Measurements from ENCODE around the gene ERP27.

DNA sequence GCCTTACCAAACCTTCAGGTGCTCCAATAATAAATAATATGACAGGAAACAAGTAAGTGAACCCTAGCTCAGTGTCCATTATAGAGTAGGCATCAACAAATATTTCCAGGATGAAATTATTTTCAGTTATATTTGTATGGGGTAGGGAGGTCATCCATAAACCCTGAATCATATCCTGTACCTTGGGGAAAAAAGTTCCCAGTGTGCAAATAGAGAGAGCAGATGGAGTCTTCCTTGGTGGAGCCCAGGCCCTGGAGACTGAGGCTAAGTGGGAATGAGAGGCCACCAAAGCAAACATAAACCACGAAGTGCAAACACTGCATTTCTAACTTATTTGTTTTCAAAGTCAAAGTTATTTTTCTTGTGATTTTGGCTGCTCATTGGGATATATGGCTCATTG lies 8.5 kb upstream of the ERP27 start:
- TF ChIP-seq, protein P1, sequence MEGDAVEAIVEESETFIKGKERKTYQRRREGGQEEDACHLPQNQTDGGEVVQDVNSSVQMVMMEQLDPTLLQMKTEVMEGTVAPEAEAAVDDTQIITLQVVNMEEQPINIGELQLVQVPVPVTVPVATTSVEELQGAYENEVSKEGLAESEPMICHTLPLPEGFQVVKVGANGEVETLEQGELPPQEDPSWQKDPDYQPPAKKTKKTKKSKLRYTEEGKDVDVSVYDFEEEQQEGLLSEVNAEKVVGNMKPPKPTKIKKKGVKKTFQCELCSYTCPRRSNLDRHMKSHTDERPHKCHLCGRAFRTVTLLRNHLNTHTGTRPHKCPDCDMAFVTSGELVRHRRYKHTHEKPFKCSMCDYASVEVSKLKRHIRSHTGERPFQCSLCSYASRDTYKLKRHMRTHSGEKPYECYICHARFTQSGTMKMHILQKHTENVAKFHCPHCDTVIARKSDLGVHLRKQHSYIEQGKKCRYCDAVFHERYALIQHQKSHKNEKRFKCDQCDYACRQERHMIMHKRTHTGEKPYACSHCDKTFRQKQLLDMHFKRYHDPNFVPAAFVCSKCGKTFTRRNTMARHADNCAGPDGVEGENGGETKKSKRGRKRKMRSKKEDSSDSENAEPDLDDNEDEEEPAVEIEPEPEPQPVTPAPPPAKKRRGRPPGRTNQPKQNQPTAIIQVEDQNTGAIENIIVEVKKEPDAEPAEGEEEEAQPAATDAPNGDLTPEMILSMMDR (IDR thresholded peaks at IDR 0.05), result no peak
- no peak for TF ChIP-seq OVOL2 (CRISPR knock-in tag; IDR thresholded peaks at IDR 0.05; ENCODE audit: borderline replicate concordance)
- no peak for TF ChIP-seq TCF7 (CRISPR knock-in tag; IDR thresholded peaks at IDR 0.05; ENCODE audit: low read depth)
- TF ChIP-seq, protein P2, sequence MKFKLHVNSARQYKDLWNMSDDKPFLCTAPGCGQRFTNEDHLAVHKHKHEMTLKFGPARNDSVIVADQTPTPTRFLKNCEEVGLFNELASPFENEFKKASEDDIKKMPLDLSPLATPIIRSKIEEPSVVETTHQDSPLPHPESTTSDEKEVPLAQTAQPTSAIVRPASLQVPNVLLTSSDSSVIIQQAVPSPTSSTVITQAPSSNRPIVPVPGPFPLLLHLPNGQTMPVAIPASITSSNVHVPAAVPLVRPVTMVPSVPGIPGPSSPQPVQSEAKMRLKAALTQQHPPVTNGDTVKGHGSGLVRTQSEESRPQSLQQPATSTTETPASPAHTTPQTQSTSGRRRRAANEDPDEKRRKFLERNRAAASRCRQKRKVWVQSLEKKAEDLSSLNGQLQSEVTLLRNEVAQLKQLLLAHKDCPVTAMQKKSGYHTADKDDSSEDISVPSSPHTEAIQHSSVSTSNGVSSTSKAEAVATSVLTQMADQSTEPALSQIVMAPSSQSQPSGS (CRISPR knock-in tag; IDR thresholded peaks at IDR 0.05; ENCODE audit: borderline replicate concordance, low read depth), result no peak
- TF ChIP-seq, protein P3, sequence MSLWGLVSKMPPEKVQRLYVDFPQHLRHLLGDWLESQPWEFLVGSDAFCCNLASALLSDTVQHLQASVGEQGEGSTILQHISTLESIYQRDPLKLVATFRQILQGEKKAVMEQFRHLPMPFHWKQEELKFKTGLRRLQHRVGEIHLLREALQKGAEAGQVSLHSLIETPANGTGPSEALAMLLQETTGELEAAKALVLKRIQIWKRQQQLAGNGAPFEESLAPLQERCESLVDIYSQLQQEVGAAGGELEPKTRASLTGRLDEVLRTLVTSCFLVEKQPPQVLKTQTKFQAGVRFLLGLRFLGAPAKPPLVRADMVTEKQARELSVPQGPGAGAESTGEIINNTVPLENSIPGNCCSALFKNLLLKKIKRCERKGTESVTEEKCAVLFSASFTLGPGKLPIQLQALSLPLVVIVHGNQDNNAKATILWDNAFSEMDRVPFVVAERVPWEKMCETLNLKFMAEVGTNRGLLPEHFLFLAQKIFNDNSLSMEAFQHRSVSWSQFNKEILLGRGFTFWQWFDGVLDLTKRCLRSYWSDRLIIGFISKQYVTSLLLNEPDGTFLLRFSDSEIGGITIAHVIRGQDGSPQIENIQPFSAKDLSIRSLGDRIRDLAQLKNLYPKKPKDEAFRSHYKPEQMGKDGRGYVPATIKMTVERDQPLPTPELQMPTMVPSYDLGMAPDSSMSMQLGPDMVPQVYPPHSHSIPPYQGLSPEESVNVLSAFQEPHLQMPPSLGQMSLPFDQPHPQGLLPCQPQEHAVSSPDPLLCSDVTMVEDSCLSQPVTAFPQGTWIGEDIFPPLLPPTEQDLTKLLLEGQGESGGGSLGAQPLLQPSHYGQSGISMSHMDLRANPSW (CRISPR knock-in tag; conservative IDR thresholded peaks at IDR 0.05; ENCODE audit: low read depth), result no peak
- TF ChIP-seq, protein P4, sequence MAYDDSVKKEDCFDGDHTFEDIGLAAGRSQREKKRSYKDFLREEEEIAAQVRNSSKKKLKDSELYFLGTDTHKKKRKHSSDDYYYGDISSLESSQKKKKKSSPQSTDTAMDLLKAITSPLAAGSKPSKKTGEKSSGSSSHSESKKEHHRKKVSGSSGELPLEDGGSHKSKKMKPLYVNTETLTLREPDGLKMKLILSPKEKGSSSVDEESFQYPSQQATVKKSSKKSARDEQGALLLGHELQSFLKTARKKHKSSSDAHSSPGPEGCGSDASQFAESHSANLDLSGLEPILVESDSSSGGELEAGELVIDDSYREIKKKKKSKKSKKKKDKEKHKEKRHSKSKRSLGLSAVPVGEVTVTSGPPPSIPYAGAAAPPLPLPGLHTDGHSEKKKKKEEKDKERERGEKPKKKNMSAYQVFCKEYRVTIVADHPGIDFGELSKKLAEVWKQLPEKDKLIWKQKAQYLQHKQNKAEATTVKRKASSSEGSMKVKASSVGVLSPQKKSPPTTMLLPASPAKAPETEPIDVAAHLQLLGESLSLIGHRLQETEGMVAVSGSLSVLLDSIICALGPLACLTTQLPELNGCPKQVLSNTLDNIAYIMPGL (CRISPR knock-in tag; IDR thresholded peaks at IDR 0.05), result no peak
- TF ChIP-seq NR3C1 (CRISPR knock-in tag; conservative IDR thresholded peaks at IDR 0.05; ENCODE audit: low read depth), result no peak
- TF ChIP-seq, protein P5, sequence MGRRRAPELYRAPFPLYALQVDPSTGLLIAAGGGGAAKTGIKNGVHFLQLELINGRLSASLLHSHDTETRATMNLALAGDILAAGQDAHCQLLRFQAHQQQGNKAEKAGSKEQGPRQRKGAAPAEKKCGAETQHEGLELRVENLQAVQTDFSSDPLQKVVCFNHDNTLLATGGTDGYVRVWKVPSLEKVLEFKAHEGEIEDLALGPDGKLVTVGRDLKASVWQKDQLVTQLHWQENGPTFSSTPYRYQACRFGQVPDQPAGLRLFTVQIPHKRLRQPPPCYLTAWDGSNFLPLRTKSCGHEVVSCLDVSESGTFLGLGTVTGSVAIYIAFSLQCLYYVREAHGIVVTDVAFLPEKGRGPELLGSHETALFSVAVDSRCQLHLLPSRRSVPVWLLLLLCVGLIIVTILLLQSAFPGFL (CRISPR knock-in tag; IDR thresholded peaks at IDR 0.05; ENCODE audit: borderline replicate concordance), result no peak
- TF ChIP-seq FOXJ3 (CRISPR knock-in tag; IDR thresholded peaks at IDR 0.05; ENCODE audit: borderline replicate concordance), result no peak
- TF ChIP-seq, protein P6, sequence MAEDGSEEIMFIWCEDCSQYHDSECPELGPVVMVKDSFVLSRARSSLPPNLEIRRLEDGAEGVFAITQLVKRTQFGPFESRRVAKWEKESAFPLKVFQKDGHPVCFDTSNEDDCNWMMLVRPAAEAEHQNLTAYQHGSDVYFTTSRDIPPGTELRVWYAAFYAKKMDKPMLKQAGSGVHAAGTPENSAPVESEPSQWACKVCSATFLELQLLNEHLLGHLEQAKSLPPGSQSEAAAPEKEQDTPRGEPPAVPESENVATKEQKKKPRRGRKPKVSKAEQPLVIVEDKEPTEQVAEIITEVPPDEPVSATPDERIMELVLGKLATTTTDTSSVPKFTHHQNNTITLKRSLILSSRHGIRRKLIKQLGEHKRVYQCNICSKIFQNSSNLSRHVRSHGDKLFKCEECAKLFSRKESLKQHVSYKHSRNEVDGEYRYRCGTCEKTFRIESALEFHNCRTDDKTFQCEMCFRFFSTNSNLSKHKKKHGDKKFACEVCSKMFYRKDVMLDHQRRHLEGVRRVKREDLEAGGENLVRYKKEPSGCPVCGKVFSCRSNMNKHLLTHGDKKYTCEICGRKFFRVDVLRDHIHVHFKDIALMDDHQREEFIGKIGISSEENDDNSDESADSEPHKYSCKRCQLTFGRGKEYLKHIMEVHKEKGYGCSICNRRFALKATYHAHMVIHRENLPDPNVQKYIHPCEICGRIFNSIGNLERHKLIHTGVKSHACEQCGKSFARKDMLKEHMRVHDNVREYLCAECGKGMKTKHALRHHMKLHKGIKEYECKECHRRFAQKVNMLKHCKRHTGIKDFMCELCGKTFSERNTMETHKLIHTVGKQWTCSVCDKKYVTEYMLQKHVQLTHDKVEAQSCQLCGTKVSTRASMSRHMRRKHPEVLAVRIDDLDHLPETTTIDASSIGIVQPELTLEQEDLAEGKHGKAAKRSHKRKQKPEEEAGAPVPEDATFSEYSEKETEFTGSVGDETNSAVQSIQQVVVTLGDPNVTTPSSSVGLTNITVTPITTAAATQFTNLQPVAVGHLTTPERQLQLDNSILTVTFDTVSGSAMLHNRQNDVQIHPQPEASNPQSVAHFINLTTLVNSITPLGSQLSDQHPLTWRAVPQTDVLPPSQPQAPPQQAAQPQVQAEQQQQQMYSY (CRISPR knock-in tag; IDR thresholded peaks at IDR 0.05), result no peak
- no peak for TF ChIP-seq ELF4 (CRISPR knock-in tag; IDR thresholded peaks at IDR 0.05; ENCODE audit: low read depth)
- TF ChIP-seq, protein P7, sequence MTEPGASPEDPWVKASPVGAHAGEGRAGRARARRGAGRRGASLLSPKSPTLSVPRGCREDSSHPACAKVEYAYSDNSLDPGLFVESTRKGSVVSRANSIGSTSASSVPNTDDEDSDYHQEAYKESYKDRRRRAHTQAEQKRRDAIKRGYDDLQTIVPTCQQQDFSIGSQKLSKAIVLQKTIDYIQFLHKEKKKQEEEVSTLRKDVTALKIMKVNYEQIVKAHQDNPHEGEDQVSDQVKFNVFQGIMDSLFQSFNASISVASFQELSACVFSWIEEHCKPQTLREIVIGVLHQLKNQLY (CRISPR knock-in tag; IDR thresholded peaks at IDR 0.05), result no peak
- no peak for TF ChIP-seq JUN (CRISPR knock-in tag; IDR thresholded peaks at IDR 0.05)

All from WTC11 (cell line).